ENCODE results near the gene SORCS3. TPM values are rescaled to one million over a fixed set of nuclear protein-coding genes. Genes with fewer than 3 reads are reported as not detected.

SORCS3 gene
- total RNA-seq, 1 donor from 2014 or later: 0.19 TPM

- ATAC-seq (ENCODE audit: poor library complexity): no peak
- no peak for DNase-seq
Measured at GRCh38 chr10:105023211-105024111, 382.4 kb downstream of the SORCS3 start.

GRCh38 chr10:105024184-105024583, 383.1 kb downstream of the SORCS3 start:
- no peak for ATAC-seq (ENCODE audit: poor library complexity)
- intact Hi-C loops (cut with DNase I): no loop called here
- no peak for DNase-seq

More at GRCh38 chr10:105023211-105024111, 382.4 kb downstream of the SORCS3 start:
- intact Hi-C loops (cut with DNase I): no loop called here

GRCh38 chr10:105025092-105025491, 384.0 kb downstream of the SORCS3 start:
- intact Hi-C loops (cut with DNase I): no loop called here
- no peak for ATAC-seq (ENCODE audit: poor library complexity)
- DNase-seq: no peak

GRCh38 chr10:105026566-105026965, 385.5 kb downstream of the SORCS3 start:
- DNase-seq (no peak), ATAC-seq (ENCODE audit: poor library complexity) (no peak)
- intact Hi-C loops (cut with DNase I): no loop called here

GRCh38 chr10:105029286-105029685, 388.2 kb downstream of the SORCS3 start:
- ATAC-seq (ENCODE audit: poor library complexity) (no peak), DNase-seq (no peak)
- intact Hi-C loops (cut with DNase I): no loop called here

GRCh38 chr10:105037022-105037421, 395.9 kb downstream of the SORCS3 start:
- intact Hi-C loops (cut with DNase I): no loop called here
- no peak for DNase-seq
- ATAC-seq (ENCODE audit: poor library complexity): no peak

- ATAC-seq (ENCODE audit: poor library complexity) (no peak), DNase-seq (no peak)
- intact Hi-C loops (cut with DNase I): no loop called here
Measured at GRCh38 chr10:105041956-105042355, 400.9 kb downstream of the SORCS3 start.

- ATAC-seq (ENCODE audit: poor library complexity) (no peak), DNase-seq (no peak)
- intact Hi-C loops (cut with DNase I): no loop called here
Measured at GRCh38 chr10:105042906-105043552, 401.9 kb downstream of the SORCS3 start.

- intact Hi-C loops (cut with DNase I): no loop called here
Measured at GRCh38 chr10:105044902-105045301, 403.8 kb downstream of the SORCS3 start.

GRCh38 chr10:105056413-105056812, 415.3 kb downstream of the SORCS3 start:
- intact Hi-C loops (cut with DNase I): no loop called here
- DNase-seq (no peak), ATAC-seq (ENCODE audit: poor library complexity) (no peak)

More at GRCh38 chr10:105044902-105045301, 403.8 kb downstream of the SORCS3 start:
- ATAC-seq (ENCODE audit: poor library complexity) (no peak), DNase-seq (no peak)

- ATAC-seq (ENCODE audit: poor library complexity): no peak
- intact Hi-C loops (cut with DNase I): loop anchor here (5.0 kb wide), 1 partner anchor 894 kb away; no protein-coding TSS in a partner anchor
- DNase-seq: no peak
Measured at GRCh38 chr10:105062951-105063350, 421.9 kb downstream of the SORCS3 start.

- peak; percentile 86 for ATAC-seq (ENCODE audit: poor library complexity)
- intact Hi-C loops (cut with DNase I): loop anchor here (5.0 kb wide), 1 partner anchor 894 kb away; no protein-coding TSS in a partner anchor
- peak; percentile 37 for DNase-seq
Measured at GRCh38 chr10:105063796-105064195, 422.7 kb downstream of the SORCS3 start.

GRCh38 chr10:105068497-105068896, 427.4 kb downstream of the SORCS3 start:
- intact Hi-C loops (cut with DNase I): no loop called here
- ATAC-seq (ENCODE audit: poor library complexity): no peak
- DNase-seq: no peak

GRCh38 chr10:105070249-105070648, 429.2 kb downstream of the SORCS3 start:
- DNase-seq (no peak), ATAC-seq (ENCODE audit: poor library complexity) (no peak)
- intact Hi-C loops (cut with DNase I): loop anchor here (5.0 kb wide), 1 partner anchor 622 kb away; no protein-coding TSS in a partner anchor

- DNase-seq (no peak), ATAC-seq (ENCODE audit: poor library complexity) (no peak)
- intact Hi-C loops (cut with DNase I): loop anchor here (5.0 kb wide), 1 partner anchor 621 kb away; no protein-coding TSS in a partner anchor
Measured at GRCh38 chr10:105070952-105071351, 429.9 kb downstream of the SORCS3 start.

- intact Hi-C loops (cut with DNase I): loop anchor here (5.0 kb wide), 1 partner anchor 620 kb away; no protein-coding TSS in a partner anchor
- ATAC-seq (ENCODE audit: poor library complexity) (peak; percentile 75), DNase-seq (no peak)
Measured at GRCh38 chr10:105071980-105072379, 430.9 kb downstream of the SORCS3 start.

GRCh38 chr10:105073999-105074398, 432.9 kb downstream of the SORCS3 start:
- ATAC-seq (ENCODE audit: poor library complexity) (no peak), DNase-seq (no peak)
- intact Hi-C loops (cut with DNase I): loop anchor here (5.0 kb wide), 1 partner anchor 618 kb away; no protein-coding TSS in a partner anchor

GRCh38 chr10:105075031-105075430, 433.9 kb downstream of the SORCS3 start:
- intact Hi-C loops (cut with DNase I): no loop called here

GRCh38 chr10:105085980-105086379, 444.9 kb downstream of the SORCS3 start:
- no peak for ATAC-seq (ENCODE audit: poor library complexity)

More at GRCh38 chr10:105075031-105075430, 433.9 kb downstream of the SORCS3 start:
- ATAC-seq (ENCODE audit: poor library complexity) (no peak), DNase-seq (no peak)

More at GRCh38 chr10:105085980-105086379, 444.9 kb downstream of the SORCS3 start:
- intact Hi-C loops (cut with DNase I): no loop called here
- no peak for DNase-seq
